Nephron (organoid): ENCODE measurements around the gene TTBK1.
A peak's percentile ranks its signal among the peaks of the same experiment; 100 is the strongest.

Source experiments
- H3K27ac Mint-ChIP-seq, 3 experiments: 2 replicates each; pipeline ENCODE4 v1.8.0; 2020; ENCODE audit warnings: mixed read lengths in 3 of 3, mild to moderate bottlenecking in 2 of 3, moderate library complexity in 1 of 3
- H3K27me3 Mint-ChIP-seq: 2 replicates; pipeline ENCODE4 v1.8.0; 2021; ENCODE audit warnings: low read depth, mild to moderate bottlenecking, moderate library complexity, mixed read lengths
- H3K36me3 Mint-ChIP-seq: 2 replicates; pipeline ENCODE4 v1.8.0; 2020; ENCODE audit warnings: low read depth, mixed read lengths
- H3K4me1 Mint-ChIP-seq: 2 replicates; pipeline ENCODE4 v1.8.0; 2020; ENCODE audit warnings: mixed read lengths
- H3K4me3 Mint-ChIP-seq, 3 experiments: 2 replicates each; pipeline ENCODE4 v1.8.0; 2020; ENCODE audit warnings: mild to moderate bottlenecking in 3 of 3, mixed read lengths in 3 of 3, moderate library complexity in 2 of 3
- H3K9me3 Mint-ChIP-seq: 2 replicates; pipeline ENCODE4 v1.8.0; 2020; ENCODE audit warnings: mixed read lengths
- TF ChIP-seq, protein P1 (sequence below), 3 experiments: fragments of 200-600 bp; sonication (generic); IDR thresholded peaks; one replicate each; pipeline ENCODE4 v1.5.0; 2021; ENCODE audit warnings: antibody characterized with exemption in 3 of 3; ENCODE audit not compliant: unreplicated experiment in 3 of 3

TTBK1 gene

GRCh38 chr6:43257367-43258145, 14.3 kb downstream of the TTBK1 start:
- H3K27me3 Mint-ChIP-seq, result peaks cover 19% of the 10 kb centered on the region
- no peaks in the 10 kb centered on the region for H3K9me3 Mint-ChIP-seq
- H3K4me3 Mint-ChIP-seq, result no peak overlapping the region
- H3K27ac Mint-ChIP-seq, result no peak overlapping the region
- peaks cover 10% of the 10 kb centered on the region for H3K4me1 Mint-ChIP-seq
- TF ChIP-seq, protein P1, sequence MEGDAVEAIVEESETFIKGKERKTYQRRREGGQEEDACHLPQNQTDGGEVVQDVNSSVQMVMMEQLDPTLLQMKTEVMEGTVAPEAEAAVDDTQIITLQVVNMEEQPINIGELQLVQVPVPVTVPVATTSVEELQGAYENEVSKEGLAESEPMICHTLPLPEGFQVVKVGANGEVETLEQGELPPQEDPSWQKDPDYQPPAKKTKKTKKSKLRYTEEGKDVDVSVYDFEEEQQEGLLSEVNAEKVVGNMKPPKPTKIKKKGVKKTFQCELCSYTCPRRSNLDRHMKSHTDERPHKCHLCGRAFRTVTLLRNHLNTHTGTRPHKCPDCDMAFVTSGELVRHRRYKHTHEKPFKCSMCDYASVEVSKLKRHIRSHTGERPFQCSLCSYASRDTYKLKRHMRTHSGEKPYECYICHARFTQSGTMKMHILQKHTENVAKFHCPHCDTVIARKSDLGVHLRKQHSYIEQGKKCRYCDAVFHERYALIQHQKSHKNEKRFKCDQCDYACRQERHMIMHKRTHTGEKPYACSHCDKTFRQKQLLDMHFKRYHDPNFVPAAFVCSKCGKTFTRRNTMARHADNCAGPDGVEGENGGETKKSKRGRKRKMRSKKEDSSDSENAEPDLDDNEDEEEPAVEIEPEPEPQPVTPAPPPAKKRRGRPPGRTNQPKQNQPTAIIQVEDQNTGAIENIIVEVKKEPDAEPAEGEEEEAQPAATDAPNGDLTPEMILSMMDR (IDR thresholded peaks at IDR 0.05; ENCODE audit: unreplicated experiment in 3 of 3), result no peak
- no peaks in the 10 kb centered on the region for H3K36me3 Mint-ChIP-seq

GRCh38 chr6:43258180-43258579, 14.9 kb downstream of the TTBK1 start:
- Mint-ChIP-seq H3K27ac (no peak overlapping the region), H3K4me3 (no peak overlapping the region), H3K9me3 (no peaks in the 10 kb centered on the region), H3K4me1 (peaks cover 10% of the 10 kb centered on the region), H3K27me3 (peaks cover 14% of the 10 kb centered on the region), H3K36me3 (no peaks in the 10 kb centered on the region)
- TF ChIP-seq, protein P1 (IDR thresholded peaks at IDR 0.05; ENCODE audit: unreplicated experiment in 3 of 3), result no peak

GRCh38 chr6:43258807-43259686, 15.8 kb downstream of the TTBK1 start:
- Mint-ChIP-seq H3K4me3 (peak overlapping the region in 1 of 3 experiments; percentile 33), H3K4me1 (peaks cover 10% of the 10 kb centered on the region), H3K36me3 (no peaks in the 10 kb centered on the region), H3K27me3 (peaks cover 13% of the 10 kb centered on the region), H3K27ac (no peak overlapping the region), H3K9me3 (no peaks in the 10 kb centered on the region)
- TF ChIP-seq, protein P1 (IDR thresholded peaks at IDR 0.05; ENCODE audit: unreplicated experiment in 3 of 3), result no peak

GRCh38 chr6:43260791-43261190, 17.5 kb downstream of the TTBK1 start:
- Mint-ChIP-seq H3K27ac (peak overlapping the region in 1 of 3 experiments; percentile 65), H3K9me3 (no peaks in the 10 kb centered on the region), H3K27me3 (peaks cover 12% of the 10 kb centered on the region), H3K4me3 (no peak overlapping the region), H3K4me1 (peaks cover 10% of the 10 kb centered on the region), H3K36me3 (no peaks in the 10 kb centered on the region)
- TF ChIP-seq, protein P1 (IDR thresholded peaks at IDR 0.05; ENCODE audit: unreplicated experiment in 3 of 3), result no peak

DNA sequence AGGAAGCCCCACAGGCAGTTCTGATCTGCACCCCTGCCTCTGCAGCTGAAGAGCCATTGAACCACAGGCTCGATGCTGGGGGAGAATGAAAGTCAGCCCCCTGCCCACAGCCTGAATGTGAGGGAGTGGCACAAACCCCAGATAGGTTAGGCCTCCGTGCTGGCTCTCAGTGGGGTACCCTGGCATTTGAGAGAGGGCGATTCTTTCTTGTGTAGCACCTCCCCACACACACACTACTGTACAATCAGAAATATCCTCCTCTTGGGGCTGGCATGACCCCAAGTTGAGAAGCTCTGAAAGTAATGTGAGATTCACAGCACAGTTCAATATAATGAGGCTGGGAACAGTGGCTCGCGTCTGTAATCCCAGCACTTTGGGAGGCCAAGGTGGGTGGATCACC, 17.9 kb downstream of the TTBK1 start:
- no peaks in the 10 kb centered on the region for H3K36me3 Mint-ChIP-seq
- no peak overlapping the region for H3K4me3 Mint-ChIP-seq
- no peaks in the 10 kb centered on the region for H3K9me3 Mint-ChIP-seq
- peaks cover 10% of the 10 kb centered on the region for H3K4me1 Mint-ChIP-seq
- peaks cover 16% of the 10 kb centered on the region for H3K27me3 Mint-ChIP-seq
- TF ChIP-seq, protein P1 (IDR thresholded peaks at IDR 0.05; ENCODE audit: unreplicated experiment in 3 of 3), result no peak
- H3K27ac Mint-ChIP-seq, result peak overlapping the region in 1 of 3 experiments; percentile 65
